Measurements from ENCODE around the gene AICDA.
"Not testable (repeated sequence)": the region's sequence is repeated elsewhere in the genome, so short reads cannot be mapped to it uniquely, and the experiment has no call there.

AICDA gene

GRCh38 chr12:8612629-8613028 lies at the start of gene AICDA:
AICDA (minus strand) TSS chr12:8612859; CDS start chr12:8612767, 92 bp downstream.
- no peak for DNase-seq

- no peak for DNase-seq
Measured at GRCh38 chr12:8661751-8662150, 49.1 kb upstream of the AICDA start.

GRCh38 chr12:8661016-8661415 lies 48.4 kb upstream of the AICDA start:
- DNase-seq = no peak

GRCh38 chr12:8658346-8658745 lies 45.7 kb upstream of the AICDA start:
- DNase-seq = no peak

GRCh38 chr12:8655421-8655820 lies 42.8 kb upstream of the AICDA start:
- DNase-seq = no peak

- DNase-seq = no peak
Measured at GRCh38 chr12:8648576-8649205, 36.0 kb upstream of the AICDA start.

- DNase-seq = no peak
Measured at GRCh38 chr12:8647968-8648367, 35.3 kb upstream of the AICDA start.

GRCh38 chr12:8644345-8645248 lies 31.9 kb upstream of the AICDA start:
- DNase-seq = no peak

- DNase-seq = no peak
Measured at GRCh38 chr12:8642775-8643174, 30.1 kb upstream of the AICDA start.

- no peak for DNase-seq
Measured at GRCh38 chr12:8639936-8640335, 27.3 kb upstream of the AICDA start.

- DNase-seq = no peak
Measured at GRCh38 chr12:8638951-8639350, 26.3 kb upstream of the AICDA start.

GRCh38 chr12:8637666-8638065 lies 25.0 kb upstream of the AICDA start:
- DNase-seq = no peak

GRCh38 chr12:8637244-8637643 lies 24.6 kb upstream of the AICDA start:
- no peak for DNase-seq

GRCh38 chr12:8636581-8636980 lies 23.9 kb upstream of the AICDA start:
- DNase-seq = no peak

- not testable (repeated sequence) for DNase-seq
Measured at GRCh38 chr12:8636007-8636346, 23.3 kb upstream of the AICDA start.

- not testable (repeated sequence) for DNase-seq
Measured at GRCh38 chr12:8635342-8636006, 22.8 kb upstream of the AICDA start.

GRCh38 chr12:8630131-8630530 lies 17.5 kb upstream of the AICDA start:
- no peak for DNase-seq

GRCh38 chr12:8629486-8630033 lies 16.9 kb upstream of the AICDA start:
- no peak for DNase-seq

GRCh38 chr12:8628731-8629130 lies 16.1 kb upstream of the AICDA start:
- no peak for DNase-seq

GRCh38 chr12:8624750-8625149 lies 12.1 kb upstream of the AICDA start:
- DNase-seq = not testable (repeated sequence)

- no peak for DNase-seq
Measured at GRCh38 chr12:8622646-8623045, 10.0 kb upstream of the AICDA start.

- DNase-seq = no peak
Measured at GRCh38 chr12:8615206-8615605, 2.5 kb upstream of the AICDA start.

GRCh38 chr12:8613881-8614280 lies 1.2 kb upstream of the AICDA start:
- not testable (repeated sequence) for DNase-seq

Measured in NCI-H1436 treated with DMSO at 0.1 percent for 48 hours (cell line).